HG03196 (cell line): Measurements from ENCODE around the gene DBR1.
"Not testable (repeated sequence)": the region's sequence is repeated elsewhere in the genome, so short reads cannot be mapped to it uniquely, and the experiment has no call there.

ENCODE experiments used
- ATAC-seq: cut with Tn5 transposase; IDR thresholded peaks from one replicate; pipeline ENCODE4 v1.9.1; 2021; ENCODE audit not compliant: unreplicated experiment

The DBR1 gene

GRCh38 chr3:138187296-138188012 lies 12.7 kb upstream of the DBR1 start, which contains the start of gene ARMC8:
Gene ARMC8, plus strand, starts transcription at chr3:138187301. Its CDS starts 254 bp downstream, at chr3:138187555.
- peak; percentile 60 for ATAC-seq

- peak; percentile 89 for ATAC-seq
Observed at GRCh38 chr3:138186803-138187295, 12.1 kb upstream of the DBR1 start.

- no peak for ATAC-seq
Observed at GRCh38 chr3:138186221-138186620, 11.5 kb upstream of the DBR1 start.

- ATAC-seq = no peak
Observed at GRCh38 chr3:138184994-138185393, 10.3 kb upstream of the DBR1 start.

- ATAC-seq = peak; percentile 63
Observed at GRCh38 chr3:138180375-138181029, 5.8 kb upstream of the DBR1 start.

GRCh38 chr3:138173769-138174420 lies 826 bp downstream of the DBR1 start:
- no peak for ATAC-seq

GRCh38 chr3:138172625-138173024 lies 2.1 kb downstream of the DBR1 start:
- no peak for ATAC-seq

GRCh38 chr3:138165061-138165460 lies 9.7 kb downstream of the DBR1 start:
- no peak for ATAC-seq

GRCh38 chr3:138157743-138158142 lies 17.0 kb downstream of the DBR1 start:
- no peak for ATAC-seq

- no peak for ATAC-seq
Observed at GRCh38 chr3:138154534-138154933, 20.2 kb downstream of the DBR1 start.

GRCh38 chr3:138148503-138148902 lies 26.2 kb downstream of the DBR1 start:
- no peak for ATAC-seq

- not testable (repeated sequence) for ATAC-seq
Observed at GRCh38 chr3:138142181-138142580, 32.5 kb downstream of the DBR1 start.

- no peak for ATAC-seq
Observed at GRCh38 chr3:138140940-138141339, 33.8 kb downstream of the DBR1 start.

- ATAC-seq = no peak
Observed at GRCh38 chr3:138139691-138140090, 35.0 kb downstream of the DBR1 start.

GRCh38 chr3:138137861-138138260 lies 36.9 kb downstream of the DBR1 start:
- ATAC-seq = no peak

GRCh38 chr3:138136201-138136600 lies 38.5 kb downstream of the DBR1 start:
- no peak for ATAC-seq

- no peak for ATAC-seq
Observed at GRCh38 chr3:138135833-138136194, 38.9 kb downstream of the DBR1 start.

- ATAC-seq = no peak
Observed at GRCh38 chr3:138135146-138135832, 39.4 kb downstream of the DBR1 start.

GRCh38 chr3:138132239-138132638 lies 42.5 kb downstream of the DBR1 start, which contains the start of gene A4GNT:
Gene A4GNT, minus strand, starts transcription at chr3:138132390. Its CDS starts 1,134 bp downstream, at chr3:138131256.
- no peak for ATAC-seq

- ATAC-seq = no peak
Observed at GRCh38 chr3:138127636-138128365, 46.9 kb downstream of the DBR1 start.
